WERI-Rb-1 (cell line): ENCODE measurements around the gene SLIT3.

Experiments
- DNase-seq: peaks from one replicate; pipeline ENCODE4 v3.0.0-alpha.2; 2020
- H3K27ac ChIP-seq: fragments of 250-450 bp; sonication (Bioruptor Pico); 2 replicates; pipeline ENCODE4 v1.5.1; 2020; ENCODE audit warnings: mild to moderate bottlenecking, moderate library complexity
- H3K27me3 ChIP-seq: fragments of 250-450 bp; sonication (Bioruptor Pico); 2 replicates; pipeline ENCODE4 v1.5.1; 2021; ENCODE audit warnings: mild to moderate bottlenecking, low read depth, moderate library complexity; ENCODE audit not compliant: insufficient read depth, severe bottlenecking
- H3K36me3 ChIP-seq: fragments of 250-450 bp; sonication (Bioruptor Pico); 2 replicates; pipeline ENCODE4 v1.5.1; 2020; ENCODE audit warnings: mild to moderate bottlenecking, moderate library complexity
- H3K4me3 ChIP-seq: 2 replicates; pipeline ENCODE4 v1.5.1; 2011; ENCODE audit warnings: low read depth, mild to moderate bottlenecking, control low read depth, low read length
- H3K9me3 ChIP-seq: fragments of 250-450 bp; sonication (Bioruptor Pico); 2 replicates; pipeline ENCODE4 v1.5.1; 2021; ENCODE audit warnings: mild to moderate bottlenecking, moderate library complexity; ENCODE audit not compliant: severe bottlenecking
- CTCF ChIP-seq: IDR thresholded peaks from 2 replicates; pipeline ENCODE4 v1.5.1; 2011; ENCODE audit warnings: low read depth, mild to moderate bottlenecking, control low read depth, inconsistent platforms, low read length

The SLIT3 gene

GRCh38 chr5:169192536-169192935, 108.4 kb downstream of the SLIT3 start:
- TF ChIP-seq CTCF: no peak
- H3K36me3 ChIP-seq: no peaks in the 10 kb centered on the region
- no peaks in the 10 kb centered on the region for H3K9me3 ChIP-seq
- H3K27me3 ChIP-seq: peaks cover 83% of the 10 kb centered on the region
- no peak overlapping the region for H3K4me3 ChIP-seq
- no peak overlapping the region for H3K27ac ChIP-seq
- DNase-seq: no peak

DNA sequence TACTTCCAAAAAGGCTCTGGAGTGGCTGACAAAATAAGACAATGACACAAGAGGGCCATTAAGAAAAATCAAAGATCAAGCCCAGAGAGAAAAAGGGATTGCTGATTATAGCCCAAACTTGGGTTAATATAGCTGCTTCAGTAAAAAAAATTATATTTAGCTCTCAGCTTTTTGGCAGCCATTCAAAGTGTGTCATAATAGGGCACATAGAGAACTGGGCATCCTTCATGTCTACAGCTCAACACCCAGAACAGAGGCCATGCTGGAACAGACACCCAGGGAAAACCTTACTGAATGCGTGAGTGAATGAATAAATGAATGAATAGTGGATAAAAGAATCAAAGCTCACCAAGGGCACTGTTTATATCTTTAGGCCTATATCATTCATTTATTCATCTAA, 110.1 kb downstream of the SLIT3 start:
- peaks cover 77% of the 10 kb centered on the region for H3K27me3 ChIP-seq
- H3K4me3 ChIP-seq: no peak overlapping the region
- no peak for DNase-seq
- TF ChIP-seq CTCF: no peak
- no peaks in the 10 kb centered on the region for H3K36me3 ChIP-seq
- H3K27ac ChIP-seq: no peak overlapping the region
- no peaks in the 10 kb centered on the region for H3K9me3 ChIP-seq

DNA sequence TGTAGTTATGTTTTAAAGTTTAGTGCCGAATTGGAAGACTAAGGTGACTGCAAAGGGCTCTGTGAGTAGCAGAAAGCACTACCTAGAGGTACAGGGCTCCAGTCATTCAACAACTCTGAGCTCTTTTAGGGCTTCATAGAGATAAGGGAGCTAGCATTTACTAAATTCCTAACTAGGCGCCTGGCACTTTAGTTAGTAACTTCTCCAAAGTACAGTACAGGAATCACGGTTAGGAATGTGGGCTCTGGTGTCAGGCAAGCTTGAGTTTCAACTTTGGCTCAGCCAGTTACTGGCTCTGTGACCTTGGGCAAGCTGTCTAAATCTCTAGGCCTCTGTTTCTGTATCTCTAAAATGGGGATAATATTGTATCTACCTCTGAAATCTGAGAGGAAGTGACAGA, 115.3 kb downstream of the SLIT3 start:
- no peaks in the 10 kb centered on the region for H3K9me3 ChIP-seq
- no peak overlapping the region for H3K4me3 ChIP-seq
- no peaks in the 10 kb centered on the region for H3K36me3 ChIP-seq
- TF ChIP-seq CTCF: no peak
- no peak overlapping the region for H3K27ac ChIP-seq
- H3K27me3 ChIP-seq: peaks cover 85% of the 10 kb centered on the region
- no peak for DNase-seq

DNA sequence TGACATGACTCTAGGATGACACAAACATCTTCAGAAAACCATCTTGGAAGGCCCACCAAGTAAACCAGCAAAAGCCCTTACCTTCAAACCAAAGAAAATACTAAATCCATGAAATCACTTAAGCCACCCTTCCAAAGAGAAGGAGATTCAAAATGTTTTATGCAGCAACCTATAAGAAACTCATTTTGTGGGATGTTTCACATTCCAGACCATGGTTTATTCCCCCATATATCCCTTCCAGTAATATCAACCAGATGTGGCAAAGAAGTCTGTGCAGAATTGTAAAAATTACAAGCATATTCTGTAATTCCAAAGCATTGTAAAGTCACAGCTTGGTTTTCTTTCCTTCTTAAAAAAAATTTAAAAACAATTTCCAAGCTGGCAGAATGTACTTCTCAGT, 117.4 kb downstream of the SLIT3 start:
- Histone ChIP-seq H3K4me3 (no peak overlapping the region), H3K9me3 (no peaks in the 10 kb centered on the region), H3K27ac (no peak overlapping the region), H3K27me3 (peaks cover 73% of the 10 kb centered on the region), H3K36me3 (no peaks in the 10 kb centered on the region)
- DNase-seq: no peak
- no peak for TF ChIP-seq CTCF

DNA sequence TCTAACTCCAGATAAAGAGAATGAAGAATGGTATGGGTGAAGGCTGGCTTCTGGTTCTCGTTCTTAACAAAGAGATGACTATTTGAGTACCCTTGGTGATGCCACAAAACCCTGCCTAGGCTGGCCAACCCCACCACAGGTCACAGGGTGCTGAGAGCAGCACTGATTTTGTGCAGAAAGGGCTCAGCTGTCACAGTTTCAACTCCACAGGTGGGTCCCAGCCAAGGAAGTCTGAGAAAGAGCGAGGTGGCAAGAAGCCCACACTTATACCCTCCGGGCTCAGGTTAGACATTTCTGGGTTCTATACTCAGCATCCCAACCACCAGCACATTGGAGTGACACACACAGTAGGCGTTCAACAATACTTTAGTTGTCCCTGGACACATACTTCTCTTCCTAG, 118.1 kb downstream of the SLIT3 start:
- no peak overlapping the region for H3K27ac ChIP-seq
- DNase-seq: no peak
- no peak for TF ChIP-seq CTCF

GRCh38 chr5:169181814-169182213, 119.1 kb downstream of the SLIT3 start:
- H3K9me3 ChIP-seq: no peaks in the 10 kb centered on the region
- H3K27me3 ChIP-seq: peaks cover 74% of the 10 kb centered on the region
- no peak for DNase-seq
- no peaks in the 10 kb centered on the region for H3K36me3 ChIP-seq
- TF ChIP-seq CTCF: no peak
- no peak overlapping the region for H3K4me3 ChIP-seq
- no peak overlapping the region for H3K27ac ChIP-seq

More for the DNA sequence above, 118.1 kb downstream of the SLIT3 start:
- no peaks in the 10 kb centered on the region for H3K36me3 ChIP-seq
- no peak overlapping the region for H3K4me3 ChIP-seq
- H3K27me3 ChIP-seq: peaks cover 73% of the 10 kb centered on the region
- H3K9me3 ChIP-seq: no peaks in the 10 kb centered on the region
